GM12878 (cell line): ENCODE data around the gene CSHL1. TPM values are rescaled to one million over a fixed set of nuclear protein-coding genes. Genes with fewer than 3 reads are reported as not detected.
A peak's percentile ranks its signal among the peaks of the same experiment; 100 is the strongest.

ENCODE experiments used
- ATAC-seq: fragments of 200-7000 bp; cut with Tn5 transposase; 3 replicates; pipeline ENCODE4 v1.9.1; 2020; ENCODE audit warnings: mild to moderate bottlenecking, moderate library complexity
- BruUV-seq: library from RNA; stranded (reverse); fragments of 400-500 nt; replicated peaks from 2 replicates; lab custom pipeline; 2021; lab: Mats Ljungman, UMichigan
- CTCF ChIA-PET: fragments of 300-600 bp; sonication (Branson Sonifier 250); formaldehyde crosslinking; extraction: SDS; loops from one replicate; lab custom pipeline; 2021; ENCODE audit warnings: inconsistent platforms; lab: Yijun Ruan, JAX
- POLR2A ChIA-PET: fragments of 350-600 bp; formaldehyde crosslinking; extraction: SDS; loops from one replicate; lab custom pipeline; 2021; ENCODE audit warnings: inconsistent platforms; lab: Charles Lee
- RAD21 ChIA-PET: fragments of 300-600 bp; sonication (Branson Sonifier 250); formaldehyde crosslinking; loops from one replicate; lab custom pipeline; 2023; ENCODE audit warnings: antibody characterized with exemption; ENCODE audit not compliant: unreplicated experiment; lab: Charles Lee
- SMC1A ChIA-PET: fragments of 300-600 bp; sonication (Branson Sonifier 250); formaldehyde crosslinking; loops from one replicate; lab custom pipeline; 2023; ENCODE audit not compliant: unreplicated experiment, uncharacterized antibody; lab: Charles Lee
- DNase-seq: peaks from one replicate; pipeline ENCODE4 v3.0.0-alpha.2; 2011; ENCODE audit warnings: low read depth, low spot score
- FAIRE-seq: peaks from 3 replicates; lab custom pipeline; 2011; peaks lifted over from hg19 to GRCh38; lab: Jason Lieb, UNC
- H2AFZ ChIP-seq: 2 replicates; pipeline ENCODE4 v1.6.0; 2011; ENCODE audit warnings: low read depth, low read length, control low read depth; ENCODE audit not compliant: control insufficient read depth
- H3K27ac ChIP-seq: 2 replicates; pipeline ENCODE4 v1.5.1; 2011; ENCODE audit warnings: control low read depth; ENCODE audit not compliant: control insufficient read depth, insufficient read depth
- H3K27me3 ChIP-seq, 2 experiments: replicated peaks in 1 of 2; 2 replicates each; pipeline versions ENCODE4 v1.6.0 to v1.6.1; 2011; ENCODE audit warnings: low read length in 1 of 2; ENCODE audit not compliant: control insufficient read depth in 2 of 2, insufficient read depth in 2 of 2
- H3K36me3 ChIP-seq, 2 experiments: 2 replicates each; pipeline ENCODE4 v1.5.1; 2011; ENCODE audit warnings: low read length in 1 of 2; ENCODE audit not compliant: control insufficient read depth in 2 of 2, insufficient read depth in 2 of 2
- H3K4me1 ChIP-seq: 2 replicates; pipeline ENCODE4 v1.6.1; 2011; ENCODE audit warnings: mild to moderate bottlenecking, low read length, moderate library complexity, mixed read lengths; ENCODE audit not compliant: control insufficient read depth, insufficient read depth
- H3K4me2 ChIP-seq: 2 replicates; pipeline ENCODE4 v1.6.0; 2011; ENCODE audit warnings: control low read depth; ENCODE audit not compliant: control insufficient read depth, insufficient read depth
- H3K4me3 ChIP-seq: fragments of 200-600 bp; sonication (generic); 2 replicates; pipeline ENCODE4 v1.5.1; 2016
- H3K79me2 ChIP-seq: 2 replicates; pipeline ENCODE4 v1.6.0; 2011; ENCODE audit warnings: low read length; ENCODE audit not compliant: control insufficient read depth, insufficient read depth
- H3K9ac ChIP-seq: 2 replicates; pipeline ENCODE4 v1.8.0; 2011; ENCODE audit warnings: low read length, control low read depth, mixed read lengths; ENCODE audit not compliant: control insufficient read depth, insufficient read depth
- H3K9me3 ChIP-seq: replicated peaks from 3 replicates; pipeline ENCODE4 v1.5.1; 2011; ENCODE audit warnings: mild to moderate bottlenecking, low read length; ENCODE audit not compliant: control insufficient read depth, insufficient read depth
- H4K20me1 ChIP-seq: 2 replicates; pipeline ENCODE4 v1.6.0; 2011; ENCODE audit not compliant: control insufficient read depth, insufficient read depth
- BHLHE40 ChIP-seq, 2 experiments: fragments of 450-650 bp in 1 of 2; IDR thresholded peaks; 2 replicates each; pipeline ENCODE4 v1.6.1; 2011 to 2017; ENCODE audit warnings: low read depth in 2 of 2, borderline replicate concordance in 1 of 2, improper control_type of control experiment in 1 of 2, low read length in 1 of 2, mild to moderate bottlenecking in 1 of 2
- CBX3 ChIP-seq: fragments of 200-600 bp; sonication (generic); IDR thresholded peaks from 2 replicates; pipeline ENCODE4 v1.6.1; 2016; ENCODE audit warnings: low read depth, borderline replicate concordance
- CHD4 ChIP-seq: fragments of 200-600 bp; sonication (generic); IDR thresholded peaks from 2 replicates; pipeline ENCODE4 v1.6.1; 2016; ENCODE audit warnings: mild to moderate bottlenecking
- HCFC1 ChIP-seq: fragments of 150-350 bp; IDR thresholded peaks from 2 replicates; pipeline ENCODE4 v1.6.1; 2014; ENCODE audit warnings: low read length
- IKZF1 ChIP-seq: fragments of 450-650 bp; conservative IDR thresholded peaks from 2 replicates; pipeline ENCODE4 v1.6.1; 2017; ENCODE audit warnings: antibody characterized with exemption, mild to moderate bottlenecking
- IRF4 ChIP-seq: IDR thresholded peaks from 2 replicates; pipeline ENCODE4 v1.6.1; 2011; ENCODE audit warnings: low read depth, low read length
- NKRF ChIP-seq: fragments of 450-650 bp; conservative IDR thresholded peaks from 2 replicates; pipeline ENCODE4 v1.6.1; 2017; ENCODE audit warnings: mild to moderate bottlenecking, moderate library complexity
- NR2C1 ChIP-seq: fragments of 450-650 bp; IDR thresholded peaks from 2 replicates; pipeline ENCODE4 v1.6.1; 2017; ENCODE audit warnings: antibody characterized with exemption, mild to moderate bottlenecking, moderate library complexity
- NR2F1 ChIP-seq: fragments of 450-650 bp; conservative IDR thresholded peaks from 2 replicates; pipeline ENCODE4 v1.6.1; 2017; ENCODE audit warnings: mild to moderate bottlenecking
- POLR2A ChIP-seq: IDR thresholded peaks from 2 replicates; pipeline ENCODE4 v1.6.1; 2011; ENCODE audit warnings: low read depth, mild to moderate bottlenecking, low read length
- RCOR1 ChIP-seq: conservative IDR thresholded peaks from 2 replicates; pipeline ENCODE4 v1.6.1; 2012; ENCODE audit warnings: low read depth, low read length, improper control_type of control experiment
- SP1 ChIP-seq: IDR thresholded peaks from one replicate; pipeline ENCODE4 v1.6.1; 2011; ENCODE audit warnings: low read depth, low read length
- SREBF1 ChIP-seq: IDR thresholded peaks from 2 replicates; pipeline ENCODE4 v1.6.1; 2012; ENCODE audit warnings: mild to moderate bottlenecking, low read length
- TARDBP ChIP-seq: IDR thresholded peaks from 2 replicates; pipeline ENCODE4 v1.6.1; 2016; ENCODE audit warnings: borderline replicate concordance
- TCF7 ChIP-seq: IDR thresholded peaks from 2 replicates; pipeline ENCODE4 v1.6.1; 2014; ENCODE audit warnings: antibody characterized with exemption, borderline replicate concordance
- ZBTB11 ChIP-seq: fragments of 450-650 bp; formaldehyde crosslinking; IDR thresholded peaks from 2 replicates; pipeline ENCODE4 v1.5.0; 2022; ENCODE audit warnings: mild to moderate bottlenecking, missing genetic modification characterization
- ZNF384 ChIP-seq: IDR thresholded peaks from 2 replicates; pipeline ENCODE4 v1.6.1; 2012; ENCODE audit warnings: low read depth, mild to moderate bottlenecking, low read length, improper control_type of control experiment, borderline replicate concordance
- WGBS: methylation state at CpG from one replicate; pipeline ENCODE4 v1.1.6; 2016; ENCODE audit warnings: low lambda C conversion rate; ENCODE audit not compliant: insufficient replicate concordance, insufficient coverage; ENCODE audit errors: missing lambda C conversion rate; 5-methylcytosine and 5-hydroxymethylcytosine counted together
- in situ Hi-C: fragments of 300-500 bp; cut with MboI; formaldehyde crosslinking; loops from 9 replicates; pipeline ENCODE4 v1.14.3; 2018; ENCODE audit warnings: mixed read lengths
- intact Hi-C: fragments of 100-400 bp; cut with micrococcal nuclease; formaldehyde crosslinking; loops from one replicate; pipeline ENCODE4 v1.14.2; 2022; ENCODE audit not compliant: unreplicated experiment
- polyA plus RNA-seq, 11 experiments: library from polyadenylated mRNA; depleted of rRNA in 4 of 11; unstranded in 6 of 11; stranded (reverse) in 5 of 11; fragments of >200 nt; fragmentation: Nextera tagmentation in 4 of 11; fragmentation: Illumina TruSeq in 1 of 11; extraction: Ambion mirVana in 4 of 11; extraction: Trizol in 1 of 11; gene quantifications; 1 replicate in 1 of 11; 2 replicates in 10 of 11; pipeline versions ENCODE4 v1.2.1 to v1.2.3, GENCODE V29; 2011 to 2016; ENCODE audit warnings: inconsistent platforms in 2 of 11, missing spikeins in 2 of 11, low read depth in 1 of 11
- total RNA-seq, 4 experiments: library from RNA; depleted of rRNA in 3 of 4; stranded (reverse); fragments of >200 nt in 3 of 4; fragmentation: Illumina TruSeq in 1 of 4; extraction: Trizol in 1 of 4; gene quantifications; 2 replicates each; pipeline versions ENCODE4 v1.2.1 to v1.2.3, GENCODE V29; 2013 to 2021
- TF ChIP-seq, protein P1 (sequence below): fragments of 450-650 bp; IDR thresholded peaks from 2 replicates; pipeline ENCODE4 v1.6.1; 2017; ENCODE audit warnings: borderline replicate concordance

Gene CSHL1
- total and polyA plus RNA-seq, 10 of the 15 experiments (the other 5 are each of a cell fraction or from before 2014, with no cell fraction given), result not detected

GRCh38 chr17:63933598-63933997 lies 22.5 kb upstream of the CSHL1 start (continued):
- TF ChIP-seq, protein P1, sequence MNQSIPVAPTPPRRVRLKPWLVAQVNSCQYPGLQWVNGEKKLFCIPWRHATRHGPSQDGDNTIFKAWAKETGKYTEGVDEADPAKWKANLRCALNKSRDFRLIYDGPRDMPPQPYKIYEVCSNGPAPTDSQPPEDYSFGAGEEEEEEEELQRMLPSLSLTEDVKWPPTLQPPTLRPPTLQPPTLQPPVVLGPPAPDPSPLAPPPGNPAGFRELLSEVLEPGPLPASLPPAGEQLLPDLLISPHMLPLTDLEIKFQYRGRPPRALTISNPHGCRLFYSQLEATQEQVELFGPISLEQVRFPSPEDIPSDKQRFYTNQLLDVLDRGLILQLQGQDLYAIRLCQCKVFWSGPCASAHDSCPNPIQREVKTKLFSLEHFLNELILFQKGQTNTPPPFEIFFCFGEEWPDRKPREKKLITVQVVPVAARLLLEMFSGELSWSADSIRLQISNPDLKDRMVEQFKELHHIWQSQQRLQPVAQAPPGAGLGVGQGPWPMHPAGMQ, result no peak
- TF ChIP-seq SP1 (no peak), IRF4 (no peak), ZNF384 (no peak), IKZF1 (no peak), BHLHE40 (IDR thresholded peaks at IDR 0.05; ENCODE audit: borderline replicate concordance in 1 of 2, low read depth in 2 of 2, low read length in 1 of 2) (no peak), TARDBP (no peak), TCF7 (no peak)

- Histone ChIP-seq H3K9me3 (no peaks in the 10 kb centered on the region), H3K4me3 (peak overlapping the region; percentile 98), H3K36me3 (peaks cover 7 to 11% of the 10 kb centered on the region in 2 experiments; a peak in 2 of 4 replicates), H3K27ac (peak overlapping the region; percentile 89), H4K20me1 (no peaks in the 10 kb centered on the region), H3K4me2 (peak overlapping the region; percentile 88), H3K79me2 (peaks cover 32% of the 10 kb centered on the region), H3K4me1 (peaks cover 41% of the 10 kb centered on the region), H2AFZ (peak overlapping the region; percentile 72), H3K9ac (peak overlapping the region; percentile 86), H3K27me3 (no peaks in the 10 kb centered on the region)
- POLR2A ChIA-PET, result interaction anchor here (0.6 to 5.9 kb wide), 10 partner anchors 10 to 201 kb away, joined by 3 to 68 read pairs (median 7); partner anchors contain the start of genes ERN1 and ICAM2
- CTCF ChIA-PET, result interaction anchor here (0.7 to 8.7 kb wide), 17 partner anchors 9 to 480 kb away, joined by 3 to 153 read pairs (median 4); partner anchors contain the start of genes GH1 and ICAM2
- BruUV-seq, result TSS peak; percentile 93
- WGBS, result 64% methylated on average over 4 of the region's 4 CpGs
- no peak for DNase-seq
- in situ Hi-C loops (no loop called here), intact Hi-C loops (no loop called here)
- peak; percentile 31 for ATAC-seq
- FAIRE-seq, result no peak
- SMC1A ChIA-PET, result interaction anchor here (0.7 to 9.0 kb wide), 12 partner anchors 12 to 201 kb away, joined by 3 to 111 read pairs (median 6); partner anchors contain the start of genes GH1 and ICAM2
- RAD21 ChIA-PET, result interaction anchor here (0.7 to 9.0 kb wide), 12 partner anchors 12 to 331 kb away, joined by 3 to 130 read pairs (median 7); partner anchors contain the start of genes GH1, ICAM2 and TEX2
- TF ChIP-seq RCOR1, result 0 out of 2 replicates have a peak, but pooled peaks have one; percentile 20
- TF ChIP-seq ZBTB11 (CRISPR knock-in tag), result no peak
- no peak for TF ChIP-seq IKZF1
- no peak for TF ChIP-seq NR2F1
- TF ChIP-seq CBX3, result no peak
- no peak for TF ChIP-seq POLR2A
- TF ChIP-seq SREBF1, result no peak
- TF ChIP-seq HCFC1, result no peak
- TF ChIP-seq NR2C1, result no peak
- TF ChIP-seq CHD4, result peak; percentile 69; the same call in 1 of the 2 replicates
- no peak for TF ChIP-seq NKRF
Observed at GRCh38 chr17:63932721-63933120, 21.7 kb upstream of the CSHL1 start.
